GM18867 (cell line): Measurements from ENCODE around the gene GGA2.
"Not testable (repeated sequence)": the region's sequence is repeated elsewhere in the genome, so short reads cannot be mapped to it uniquely, and the experiment has no call there.

ENCODE experiments used
- ATAC-seq: cut with Tn5 transposase; IDR thresholded peaks from one replicate; pipeline ENCODE4 v1.9.1; 2021; ENCODE audit warnings: mild to moderate bottlenecking, moderate library complexity; ENCODE audit not compliant: unreplicated experiment

Gene GGA2

DNA sequence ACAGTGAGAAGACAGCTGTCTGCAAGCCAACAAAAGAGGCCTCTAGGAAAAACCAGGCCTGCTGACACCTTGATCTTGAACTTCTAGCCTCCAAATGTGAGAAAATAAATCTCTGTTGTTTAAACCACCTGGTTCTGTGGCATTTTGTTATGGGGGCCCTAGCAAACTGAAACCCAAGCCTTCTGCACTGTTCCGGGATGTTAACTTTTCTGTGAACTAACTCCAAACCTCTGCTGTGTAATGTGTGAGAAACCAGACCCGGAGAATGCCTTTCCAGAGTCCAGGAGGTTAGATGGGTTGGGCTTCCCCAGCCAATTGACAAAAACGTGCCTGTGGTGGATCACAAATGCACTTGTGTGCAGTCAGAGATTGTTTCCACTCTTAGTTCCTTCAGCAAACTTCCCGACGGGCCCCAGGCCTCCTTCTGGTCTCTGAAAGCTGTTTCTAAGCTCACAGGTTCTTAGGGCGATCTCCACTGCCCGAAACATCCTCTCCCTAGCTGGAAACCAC lies 13.6 kb upstream of the GGA2 start:
- ATAC-seq, result no peak

DNA sequence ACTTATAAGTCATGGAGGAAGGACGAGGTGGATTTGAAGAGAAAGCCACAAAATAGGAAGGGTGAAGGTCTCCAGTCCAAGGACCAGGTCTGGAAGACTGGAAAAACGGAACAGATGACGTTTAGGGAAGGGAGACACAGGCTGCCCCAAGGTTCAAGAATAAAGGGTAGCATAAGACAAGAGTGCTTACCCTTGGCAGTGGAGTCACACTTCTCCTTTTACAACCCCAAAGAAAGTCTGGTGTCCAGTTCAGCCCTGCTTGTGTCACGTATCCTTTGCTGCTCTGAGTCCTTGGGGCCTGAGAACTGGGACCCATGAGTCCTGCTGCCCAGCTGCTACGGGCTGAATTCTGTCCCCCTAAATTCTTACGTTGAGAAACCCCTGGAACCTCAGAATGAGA lies 13.0 kb upstream of the GGA2 start:
- no peak for ATAC-seq

DNA sequence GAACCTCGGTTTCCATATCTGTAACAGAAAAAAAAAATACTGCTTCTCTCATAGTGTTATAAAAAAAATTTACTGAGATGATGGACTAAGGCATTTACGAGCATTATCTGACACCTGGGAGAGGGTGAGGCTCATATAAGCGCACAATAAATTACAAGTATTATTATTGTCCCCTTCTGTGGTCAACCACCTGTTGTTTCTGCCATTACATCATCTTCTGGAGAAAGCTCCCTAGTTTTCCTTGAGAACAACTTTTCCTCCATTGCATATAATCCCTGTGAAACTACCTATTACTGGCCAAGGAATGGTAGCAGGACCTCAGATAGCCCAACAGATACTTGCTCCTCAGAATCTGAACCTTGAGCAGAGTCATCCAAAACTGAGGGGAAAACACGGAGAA lies 11.7 kb upstream of the GGA2 start:
- ATAC-seq, result no peak

DNA sequence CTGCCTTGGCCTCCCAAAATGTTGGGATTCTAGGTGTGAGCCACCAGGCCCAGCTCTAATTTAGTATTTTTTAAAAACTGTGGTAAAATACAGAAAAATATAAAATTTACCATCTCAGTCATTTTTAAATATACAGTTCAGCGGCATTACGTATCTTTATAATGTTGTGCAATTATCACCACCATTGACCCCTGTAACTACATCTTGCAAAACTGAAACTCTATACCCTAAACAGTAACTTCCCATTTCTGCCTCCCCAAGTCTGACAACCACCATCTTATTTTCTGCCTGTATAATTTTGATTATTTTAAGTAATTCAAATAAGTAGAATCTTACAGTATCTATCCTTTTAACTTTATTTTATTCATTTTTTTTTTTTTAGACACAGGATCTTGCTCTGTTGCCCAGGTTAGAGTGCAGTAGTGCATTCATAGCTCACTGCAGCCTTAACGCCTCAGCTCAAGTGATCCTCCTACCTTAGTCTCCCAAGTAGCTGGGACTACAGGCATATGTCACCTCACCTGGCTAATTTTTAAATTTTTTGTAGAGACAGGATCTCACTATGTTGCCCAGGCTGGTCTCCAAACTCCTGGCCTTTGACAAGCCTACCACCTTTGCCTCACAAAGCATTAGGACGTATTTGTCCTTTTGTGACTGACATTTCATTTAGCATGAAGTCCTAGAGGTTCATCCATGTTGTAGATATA lies 10.9 kb upstream of the GGA2 start:
- ATAC-seq, result no peak

DNA sequence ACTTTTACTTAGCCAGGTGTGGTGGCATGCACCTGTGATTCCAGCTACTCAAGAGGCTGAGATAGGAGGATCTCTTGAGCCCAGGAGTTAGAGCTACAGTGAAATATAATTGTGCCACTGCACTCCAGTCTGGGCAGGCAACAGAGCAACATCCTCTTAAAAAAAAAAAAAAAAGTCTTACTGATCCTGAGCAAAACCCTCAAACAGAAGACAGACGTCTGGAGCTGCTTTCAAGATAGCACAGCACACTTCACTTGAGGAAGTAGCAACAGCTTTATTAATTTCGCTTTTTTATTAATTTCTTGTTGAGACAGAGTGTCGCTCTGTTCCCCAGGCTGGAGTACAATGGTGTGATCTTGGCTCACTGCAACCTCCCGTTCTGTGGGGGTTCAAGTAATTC lies 10.2 kb upstream of the GGA2 start:
- no peak for ATAC-seq

DNA sequence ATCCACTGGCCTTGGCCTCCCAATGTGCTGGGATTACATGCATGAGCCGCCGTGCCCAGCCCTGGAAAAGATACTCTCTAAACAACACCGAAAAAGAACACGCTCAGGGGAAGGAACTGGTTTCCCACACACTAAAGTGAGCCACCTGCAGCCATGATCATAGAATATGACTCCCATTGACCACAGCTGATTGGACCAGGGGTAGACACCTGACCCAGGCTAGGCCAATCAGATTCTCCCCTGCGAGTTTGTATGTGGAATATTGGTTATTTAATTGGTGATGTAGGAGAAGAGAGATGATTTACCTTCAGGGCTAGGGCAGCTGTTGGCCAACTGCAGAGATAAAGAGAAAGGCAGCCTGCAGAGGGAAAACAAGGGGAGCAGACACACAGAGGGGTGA lies 9.0 kb upstream of the GGA2 start:
- ATAC-seq, result no peak

DNA sequence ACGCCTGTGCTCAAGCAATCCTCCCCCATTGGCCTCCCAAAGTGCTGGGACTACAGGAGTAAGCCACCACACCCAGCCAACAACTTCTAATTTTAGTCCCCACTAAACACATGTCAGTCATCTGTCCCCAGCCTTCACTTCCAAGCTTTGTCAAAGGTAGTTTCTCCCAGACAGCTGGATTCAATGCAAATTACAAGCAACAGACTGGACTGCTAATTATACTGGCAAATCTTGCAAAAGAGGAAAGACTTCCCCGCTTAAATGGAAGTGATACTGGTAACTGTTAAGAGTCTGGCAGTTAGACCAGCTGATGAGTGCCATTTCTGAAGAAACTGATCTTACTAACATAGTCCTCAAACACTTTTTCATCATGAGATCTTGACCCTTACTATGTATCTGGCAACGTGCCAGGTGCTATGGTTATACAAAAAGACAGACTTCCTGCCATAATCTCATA lies 8.2 kb upstream of the GGA2 start:
- ATAC-seq, result peak; percentile 63

DNA sequence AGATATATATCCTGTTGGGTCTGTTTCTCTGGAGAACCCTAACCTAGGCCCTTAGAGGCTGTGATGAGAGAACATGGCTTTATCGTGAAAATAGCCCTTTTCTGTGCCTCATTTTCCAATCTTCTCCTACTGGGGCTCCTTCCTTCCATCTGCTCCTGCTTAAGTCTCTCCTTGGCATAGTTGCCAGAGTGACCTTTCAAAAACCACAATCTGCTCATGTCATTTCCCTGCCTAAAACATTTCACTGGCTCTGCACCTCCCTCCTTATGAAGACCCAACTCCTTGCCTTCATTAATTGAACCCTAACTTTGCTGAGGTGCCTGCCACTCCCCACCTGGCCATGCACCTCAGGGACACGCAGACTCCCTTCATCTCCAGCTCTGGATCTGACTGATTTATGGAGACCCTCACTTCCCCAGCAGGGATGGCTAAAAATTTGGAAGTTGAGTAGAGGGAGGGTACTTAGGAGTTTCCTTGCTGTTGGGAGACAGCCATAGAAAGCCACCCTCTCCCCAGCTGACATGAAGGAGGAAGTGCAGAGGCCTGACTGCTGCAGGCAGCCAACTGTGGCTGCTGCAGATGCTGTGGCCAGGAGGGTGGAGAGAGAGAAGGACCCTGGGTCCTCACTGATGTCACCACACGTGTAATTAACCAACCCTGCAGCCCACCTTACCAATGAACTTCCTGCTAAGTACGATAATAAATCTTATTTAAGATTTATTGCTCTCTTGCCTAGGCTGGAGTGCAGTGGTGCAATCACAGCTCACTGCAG lies 6.3 kb upstream of the GGA2 start:
- no peak for ATAC-seq

DNA sequence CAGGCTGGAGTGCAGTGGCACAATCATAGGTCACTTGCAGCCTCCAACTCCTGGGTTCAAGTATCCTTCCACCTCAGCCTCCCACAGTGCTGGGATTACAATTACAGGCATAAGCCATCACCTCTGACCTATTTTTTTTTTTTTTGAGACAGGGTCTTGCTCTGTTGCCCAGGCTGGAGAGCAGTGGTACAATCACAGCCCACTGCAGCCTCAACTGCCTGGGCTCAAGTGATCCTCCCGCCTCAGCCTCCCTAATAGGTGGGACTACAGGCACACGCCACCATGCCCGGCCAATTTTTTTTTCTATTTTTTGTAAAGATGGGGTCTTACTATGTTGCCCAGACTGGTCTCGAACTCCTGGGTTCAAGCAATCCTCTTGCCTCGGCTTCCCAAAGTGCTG lies 5.6 kb upstream of the GGA2 start:
- ATAC-seq, result no peak

DNA sequence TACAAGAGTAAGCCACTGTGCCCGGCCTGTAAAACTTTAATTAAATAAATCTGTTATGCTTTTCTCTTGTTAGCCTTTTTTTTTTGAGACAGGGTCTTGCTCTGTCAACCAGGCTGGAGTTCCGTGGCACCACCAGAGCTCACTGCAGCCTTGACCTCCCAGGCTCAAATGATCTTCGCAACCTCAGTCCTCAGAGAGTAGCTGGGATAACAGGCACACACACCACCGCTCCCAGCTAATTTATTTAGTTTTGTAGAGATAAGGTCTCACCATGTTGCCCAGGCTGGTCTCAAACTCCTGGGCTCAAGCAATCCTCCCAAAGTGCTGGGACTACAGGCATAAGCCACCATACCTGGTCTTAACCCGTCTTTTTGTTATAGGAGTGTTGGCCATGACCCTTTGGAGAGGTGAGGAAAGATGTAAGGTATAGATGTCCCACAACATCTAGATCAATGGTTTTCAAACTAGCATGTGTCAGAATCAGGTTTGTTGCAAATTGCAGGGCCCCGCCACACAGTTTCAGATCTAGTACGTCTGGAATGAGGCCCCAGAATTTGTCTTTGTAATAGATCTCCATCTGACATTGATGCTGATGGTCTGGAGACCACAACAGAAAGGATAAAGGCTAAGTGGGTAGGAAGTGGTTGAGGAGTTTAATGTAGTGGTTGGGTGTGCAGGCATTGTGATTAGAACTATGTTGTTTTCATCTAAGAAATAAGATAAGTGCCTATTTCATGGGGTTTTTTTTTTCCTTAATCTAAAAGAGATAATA lies 4.3 kb upstream of the GGA2 start:
- ATAC-seq, result no peak

DNA sequence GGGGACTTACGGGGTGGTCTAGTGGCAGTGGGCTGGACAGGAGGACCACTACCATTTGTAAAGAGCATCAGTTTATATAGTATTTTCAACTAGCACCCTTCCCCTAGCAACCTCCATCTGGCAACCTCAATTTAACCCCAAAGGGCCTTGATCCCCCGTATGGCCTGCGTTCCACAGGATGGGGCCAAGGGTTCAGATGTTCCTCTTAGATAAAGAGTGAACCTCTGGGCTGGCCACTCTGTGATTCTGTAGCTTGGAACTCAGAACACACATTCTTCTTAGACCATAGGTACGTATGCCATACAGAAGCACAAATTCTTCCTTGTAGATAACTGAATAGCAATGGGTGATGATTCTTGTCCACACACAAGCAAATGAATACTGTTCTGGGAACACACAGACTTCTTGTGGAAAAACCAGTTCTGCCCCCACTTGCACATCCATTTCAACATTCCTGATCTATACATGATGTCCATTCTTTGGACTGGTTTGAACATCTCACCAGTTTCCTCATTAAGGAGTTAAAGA lies 1.9 kb upstream of the GGA2 start:
- ATAC-seq, result no peak

DNA sequence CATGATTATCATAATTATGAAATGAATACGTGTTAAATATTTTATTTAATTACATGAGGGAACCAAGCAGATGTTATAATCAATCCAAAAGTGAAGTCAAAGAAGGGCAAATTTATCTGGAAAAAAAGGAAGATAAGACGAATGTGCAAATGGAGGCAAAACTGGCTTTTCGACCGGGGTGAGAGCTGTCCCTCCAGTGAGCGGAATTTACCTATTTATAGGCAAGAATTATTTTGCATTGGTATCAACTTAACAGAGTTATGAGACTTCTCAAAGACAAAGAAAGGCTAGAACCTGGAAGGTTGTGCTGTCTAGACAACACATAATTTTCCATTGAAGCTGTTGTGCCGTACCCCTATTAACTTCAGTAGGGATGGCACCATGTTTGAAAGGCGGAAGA lies 1.4 kb upstream of the GGA2 start:
- ATAC-seq, result no peak

DNA sequence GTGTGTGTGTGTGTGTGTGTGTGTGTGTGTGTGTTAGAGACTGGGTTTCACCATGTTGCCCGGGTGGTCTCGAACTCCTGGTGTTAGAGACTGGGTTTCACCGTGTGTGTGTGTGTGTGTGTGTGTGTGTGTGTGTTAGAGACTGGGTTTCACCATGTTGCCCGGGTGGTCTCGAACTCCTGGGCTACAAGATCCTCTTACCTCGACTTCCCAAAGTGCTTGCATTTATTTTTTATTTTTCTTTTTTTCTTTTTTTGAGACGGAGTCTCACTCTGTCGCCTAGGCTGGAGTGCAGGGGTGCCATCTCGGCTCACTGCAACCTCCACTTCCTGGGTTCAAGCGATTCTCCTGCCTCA lies 599 bp upstream of the GGA2 start:
- not testable (repeated sequence) for ATAC-seq

DNA sequence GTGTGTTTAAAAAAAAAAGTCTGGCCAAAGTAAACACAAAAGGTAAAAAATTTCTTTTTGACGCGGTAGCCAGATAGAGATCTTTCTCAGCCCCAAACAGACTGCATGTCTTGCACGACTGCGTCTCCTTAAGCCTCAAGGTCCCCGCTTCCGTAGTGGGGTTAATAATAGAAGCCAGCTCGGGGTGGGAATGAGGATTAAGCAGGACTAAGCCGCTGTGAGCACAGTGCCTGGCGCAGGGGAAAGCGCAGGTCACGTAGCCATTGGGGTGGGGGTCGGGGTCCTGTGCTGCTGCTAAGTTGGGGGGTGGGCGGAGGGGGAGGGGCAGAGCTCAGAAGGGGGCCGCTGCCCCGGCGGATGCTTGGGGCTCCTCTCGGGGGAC lies 521 bp downstream of the GGA2 start:
- ATAC-seq, result no peak

DNA sequence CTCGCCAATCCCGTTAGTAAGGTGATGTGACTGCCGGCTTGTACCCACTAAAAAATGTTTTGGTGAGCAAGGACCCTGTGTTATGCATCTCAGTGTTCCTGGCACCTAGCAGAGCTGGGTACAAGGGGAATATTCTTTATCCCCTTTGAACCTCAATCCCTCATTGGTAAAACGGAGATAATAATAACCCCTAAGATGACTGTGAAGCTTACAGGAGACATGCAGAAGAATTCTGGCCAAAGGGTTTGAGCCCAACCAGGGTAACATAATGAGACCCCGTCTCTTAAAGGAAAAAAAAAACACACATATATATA lies 896 bp downstream of the GGA2 start:
- no peak for ATAC-seq

DNA sequence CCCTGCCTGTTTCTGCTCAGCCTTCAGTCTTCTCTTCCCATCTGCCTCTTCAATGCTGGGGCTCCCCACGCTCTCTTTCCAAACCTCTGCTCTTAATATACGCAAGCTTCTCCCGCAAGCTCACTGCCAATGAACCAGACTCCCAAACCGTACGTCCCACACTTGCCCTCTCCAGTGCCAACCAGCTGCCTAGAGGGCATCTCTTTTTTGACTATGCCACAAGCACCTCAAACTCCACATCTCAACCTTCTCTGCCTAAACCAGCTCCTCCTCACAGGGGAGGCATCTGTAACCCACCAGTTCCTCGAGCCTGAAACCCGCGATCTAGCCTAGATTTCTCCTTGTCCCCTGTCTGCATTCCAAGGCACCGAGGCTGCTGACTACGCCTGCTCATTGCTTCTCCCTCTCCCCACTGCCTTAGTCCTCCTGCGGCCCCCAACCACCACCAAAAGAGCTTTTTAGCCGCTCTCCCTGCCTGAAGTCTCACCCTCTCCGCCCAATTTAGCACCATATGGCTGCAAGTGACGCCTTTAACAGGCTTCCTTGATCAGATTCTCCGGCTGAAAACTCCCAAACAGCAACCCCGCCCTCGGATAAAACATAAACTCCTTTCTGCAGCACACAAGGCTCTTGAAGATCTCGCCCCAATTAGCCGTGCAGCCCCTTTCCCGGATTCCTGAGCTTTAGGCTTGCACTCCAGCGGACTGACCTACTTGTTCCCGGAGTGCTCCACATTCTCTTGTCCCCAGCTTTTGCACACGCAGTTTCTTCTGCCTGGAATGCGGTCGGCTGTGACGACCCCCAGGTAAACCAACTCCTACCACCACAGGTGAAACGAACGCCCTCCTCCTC lies 1.5 kb downstream of the GGA2 start:
- ATAC-seq, result no peak

DNA sequence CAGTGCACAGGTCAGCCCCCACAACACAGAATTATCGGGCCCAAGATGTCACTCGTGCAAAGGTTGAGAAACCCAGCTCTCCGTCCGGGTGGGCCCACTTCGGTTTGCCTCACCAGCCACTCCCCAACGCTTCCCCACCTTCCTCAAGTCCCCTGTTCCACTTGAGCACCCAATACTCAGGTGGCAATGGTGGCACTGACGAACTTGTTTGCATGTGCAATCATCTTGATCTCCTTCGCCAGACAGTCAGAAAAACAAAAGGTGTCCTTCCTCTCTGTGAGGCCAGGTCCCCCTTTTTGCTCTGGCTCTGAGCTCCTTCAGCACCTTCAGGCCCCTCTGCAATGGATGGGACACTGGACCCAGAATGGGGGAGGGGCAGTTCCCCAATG lies 3.7 kb downstream of the GGA2 start:
- ATAC-seq, result no peak

DNA sequence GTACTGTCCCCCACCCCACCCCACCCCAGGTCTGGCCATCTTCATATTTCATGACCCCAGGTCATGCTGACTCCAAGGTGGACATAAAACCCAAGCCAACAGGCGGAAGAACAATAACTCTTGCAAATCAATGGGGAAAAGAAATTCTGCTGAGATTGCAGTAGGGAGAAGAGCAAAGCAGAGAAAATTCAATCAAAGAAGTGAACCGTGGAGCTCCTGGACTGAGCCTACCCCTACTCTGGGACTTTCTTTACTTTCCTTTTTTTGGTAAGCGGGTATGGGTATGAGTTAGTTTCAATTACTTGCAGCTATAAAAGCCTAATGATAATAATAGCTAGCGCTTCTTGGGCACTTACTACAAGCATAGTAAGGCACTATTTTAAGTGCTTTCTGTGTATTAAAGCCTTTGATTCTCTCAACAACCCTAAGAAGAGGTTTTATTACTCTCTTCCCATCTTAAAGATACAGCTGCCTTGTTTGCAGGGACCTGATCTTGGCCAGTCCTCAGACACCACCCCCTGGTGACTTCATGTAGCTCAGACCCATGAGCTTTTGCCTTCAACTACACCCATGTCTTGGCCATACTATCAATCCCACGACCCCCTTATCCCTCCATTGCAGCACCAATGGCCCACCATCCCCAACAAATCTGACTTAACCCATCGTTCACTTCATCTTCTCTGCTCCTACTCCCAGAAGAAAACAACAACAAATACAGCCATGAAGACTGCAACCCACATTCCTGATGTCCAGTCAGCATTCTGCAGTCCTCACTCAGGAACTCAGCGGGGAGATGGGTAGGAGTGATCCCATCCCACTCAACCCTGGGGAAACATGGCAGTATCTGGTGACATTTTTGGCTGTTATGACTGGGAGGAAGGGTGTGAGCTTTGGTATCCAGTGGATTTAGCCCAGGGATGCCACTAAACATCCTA lies 4.4 kb downstream of the GGA2 start:
- no peak for ATAC-seq

DNA sequence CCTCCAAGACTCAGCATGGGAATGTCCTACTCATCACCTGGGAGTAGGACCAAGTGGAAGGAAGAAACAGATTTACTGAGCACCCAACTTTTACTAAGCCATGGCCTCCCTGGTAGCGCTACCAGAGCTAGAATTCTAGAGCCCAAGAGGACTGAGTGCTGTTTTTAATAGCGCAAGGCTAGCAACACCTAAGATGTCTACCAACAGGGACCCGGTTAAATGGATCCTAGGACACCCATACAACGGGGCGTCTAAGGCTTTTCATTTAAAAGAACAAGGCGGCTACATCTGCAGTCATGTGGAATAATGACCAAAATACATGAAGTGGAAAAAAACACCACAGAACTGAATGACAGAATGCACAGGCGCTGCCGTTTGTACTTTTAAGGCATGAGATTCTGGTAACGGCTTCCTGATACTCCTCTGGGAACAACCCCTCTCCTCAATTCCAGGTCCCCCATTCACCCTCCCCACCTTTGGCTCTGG lies 5.1 kb downstream of the GGA2 start:
- no peak for ATAC-seq
